Esophagus muscularis mucosa (tissue), 4 donors: Measurements from ENCODE around the gene SLCO2B1.

ENCODE experiments used
- EP300 ChIP-seq: sonication (generic); formaldehyde crosslinking; IDR thresholded peaks from one replicate; pipeline ENCODE4 v1.6.1; 2017; ENCODE audit warnings: antibody characterized with exemption
- POLR2A ChIP-seq: fragments of 450-650 bp; IDR thresholded peaks from one replicate; pipeline ENCODE4 v1.6.1; 2017; ENCODE audit warnings: antibody characterized with exemption, moderate library complexity, mild to moderate bottlenecking, low read depth
- POLR2AphosphoS5 ChIP-seq, 2 donors: sonication (generic); formaldehyde crosslinking; IDR thresholded peaks; one replicate each; pipeline ENCODE4 v1.6.1; 2017; ENCODE audit warnings: antibody characterized with exemption in 2 of 2
- TF ChIP-seq, protein P1 (sequence below), 3 experiments: fragments of 200-600 bp in 2 of 3; fragments of 450-650 bp in 1 of 3; sonication (generic) in 2 of 3; IDR thresholded peaks; one replicate each; pipeline ENCODE4 v1.5.1; 2017 to 2019; ENCODE audit warnings: antibody characterized with exemption in 3 of 3, mild to moderate bottlenecking in 2 of 3, moderate library complexity in 1 of 3

DNA sequence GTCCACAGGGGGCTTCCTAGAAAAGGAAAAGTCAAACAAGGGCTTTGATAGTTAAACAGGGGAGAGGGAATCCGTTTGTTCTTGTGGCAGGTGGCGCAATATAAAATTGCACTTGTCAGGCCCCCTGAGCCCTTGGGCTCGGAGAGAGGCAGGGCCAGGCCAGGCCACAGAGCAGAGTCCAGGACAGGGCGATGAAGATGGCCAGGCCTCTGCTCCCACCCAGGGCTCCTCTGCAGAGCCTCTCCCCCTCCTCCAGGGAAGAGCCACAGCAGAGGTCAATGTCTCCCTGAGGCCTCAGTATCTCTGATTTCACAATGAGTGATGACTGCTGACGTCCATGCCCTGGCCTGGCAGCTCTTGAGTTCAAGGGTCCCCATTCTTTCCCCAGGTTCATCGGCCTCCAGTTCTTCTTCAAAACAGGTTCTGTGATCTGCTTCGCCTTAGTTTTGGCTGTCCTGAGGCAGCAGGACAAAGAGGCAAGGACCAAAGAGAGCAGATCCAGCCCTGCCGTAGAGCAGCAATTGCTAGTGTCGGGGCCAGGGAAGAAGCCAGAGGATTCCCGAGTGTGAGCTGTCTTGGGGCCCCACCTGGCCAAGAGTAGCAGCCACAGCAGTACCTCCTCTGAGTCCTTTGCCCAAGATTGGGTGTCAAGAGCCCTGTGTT lies 53.2 kb downstream of the SLCO2B1 start:
- no peak for TF ChIP-seq EP300
- TF ChIP-seq, protein P1, sequence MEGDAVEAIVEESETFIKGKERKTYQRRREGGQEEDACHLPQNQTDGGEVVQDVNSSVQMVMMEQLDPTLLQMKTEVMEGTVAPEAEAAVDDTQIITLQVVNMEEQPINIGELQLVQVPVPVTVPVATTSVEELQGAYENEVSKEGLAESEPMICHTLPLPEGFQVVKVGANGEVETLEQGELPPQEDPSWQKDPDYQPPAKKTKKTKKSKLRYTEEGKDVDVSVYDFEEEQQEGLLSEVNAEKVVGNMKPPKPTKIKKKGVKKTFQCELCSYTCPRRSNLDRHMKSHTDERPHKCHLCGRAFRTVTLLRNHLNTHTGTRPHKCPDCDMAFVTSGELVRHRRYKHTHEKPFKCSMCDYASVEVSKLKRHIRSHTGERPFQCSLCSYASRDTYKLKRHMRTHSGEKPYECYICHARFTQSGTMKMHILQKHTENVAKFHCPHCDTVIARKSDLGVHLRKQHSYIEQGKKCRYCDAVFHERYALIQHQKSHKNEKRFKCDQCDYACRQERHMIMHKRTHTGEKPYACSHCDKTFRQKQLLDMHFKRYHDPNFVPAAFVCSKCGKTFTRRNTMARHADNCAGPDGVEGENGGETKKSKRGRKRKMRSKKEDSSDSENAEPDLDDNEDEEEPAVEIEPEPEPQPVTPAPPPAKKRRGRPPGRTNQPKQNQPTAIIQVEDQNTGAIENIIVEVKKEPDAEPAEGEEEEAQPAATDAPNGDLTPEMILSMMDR (IDR thresholded peaks at IDR 0.05) = no peak
- TF ChIP-seq POLR2AphosphoS5 (IDR thresholded peaks at IDR 0.05) = no peak
- TF ChIP-seq POLR2A = no peak
